Measurements from ENCODE around the gene FRMPD4.

FRMPD4 gene

DNA sequence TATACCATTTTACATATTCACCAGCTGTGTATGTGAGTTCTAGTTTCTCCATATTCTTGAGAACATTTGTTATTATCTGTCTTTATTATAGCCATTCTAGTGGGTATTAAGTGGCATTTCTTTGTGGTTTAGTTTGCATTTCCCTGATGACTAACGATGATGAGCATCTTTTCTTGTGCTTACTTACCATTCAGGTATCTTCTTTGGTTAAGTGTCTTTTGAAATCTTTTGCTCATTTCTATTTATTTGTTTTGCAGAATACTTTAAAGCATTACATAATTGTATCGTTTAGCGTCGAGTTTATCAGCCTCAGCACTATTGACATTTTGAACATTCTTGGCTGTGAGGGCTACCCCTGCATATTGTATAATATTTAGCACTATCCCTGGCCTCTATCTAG lies 85.4 kb downstream of the FRMPD4 start:
- no peak for DNase-seq

DNA sequence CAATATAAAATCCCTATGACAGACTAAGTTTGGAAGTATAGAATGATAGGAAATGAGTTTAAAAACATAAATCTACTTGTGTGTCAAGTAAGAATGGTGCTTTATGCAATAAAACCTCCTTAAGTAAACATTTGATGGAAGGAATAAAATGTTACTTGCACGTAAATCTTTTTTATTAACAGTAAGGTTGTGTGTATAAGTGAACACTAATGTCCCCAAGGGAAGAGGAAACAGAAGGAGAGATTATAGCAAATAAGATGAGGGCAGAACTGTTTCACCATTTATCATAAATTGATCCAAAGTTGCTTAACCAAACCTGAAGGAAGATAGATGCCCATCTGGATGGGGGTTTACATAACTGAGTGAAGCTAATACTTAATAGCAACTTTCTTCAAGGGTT lies 86.8 kb downstream of the FRMPD4 start:
- DNase-seq, result no peak

DNA sequence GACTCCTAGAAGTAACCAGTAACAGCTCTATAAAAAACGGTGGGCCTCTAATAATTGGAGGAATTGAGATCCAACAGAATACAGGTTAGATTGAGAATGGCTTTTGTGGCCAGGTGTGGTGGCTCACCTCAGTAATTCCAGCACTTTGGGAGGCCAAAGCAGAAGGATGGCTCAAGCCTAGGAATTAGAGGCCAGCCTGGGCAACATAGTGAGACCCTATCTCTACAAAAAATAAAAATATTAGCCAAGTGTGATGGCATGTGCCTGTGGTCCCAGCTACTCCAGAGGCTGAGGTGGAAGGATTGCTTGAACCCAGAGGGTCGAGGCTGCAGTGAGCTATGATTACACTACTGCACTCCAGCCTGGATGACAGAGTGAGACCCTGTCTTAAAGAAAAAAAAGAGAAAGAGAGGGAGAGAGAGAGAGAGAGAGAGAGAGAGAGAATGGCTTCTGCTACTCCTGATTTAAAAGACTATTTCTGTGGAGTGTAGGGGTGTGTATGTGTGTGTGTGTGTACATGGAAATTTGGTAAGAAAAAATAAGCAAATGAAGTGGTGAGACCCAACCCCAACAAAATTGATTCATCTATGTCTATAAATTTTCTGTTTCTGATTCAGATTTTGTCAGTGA lies 89.3 kb downstream of the FRMPD4 start:
- DNase-seq, result no peak

DNA sequence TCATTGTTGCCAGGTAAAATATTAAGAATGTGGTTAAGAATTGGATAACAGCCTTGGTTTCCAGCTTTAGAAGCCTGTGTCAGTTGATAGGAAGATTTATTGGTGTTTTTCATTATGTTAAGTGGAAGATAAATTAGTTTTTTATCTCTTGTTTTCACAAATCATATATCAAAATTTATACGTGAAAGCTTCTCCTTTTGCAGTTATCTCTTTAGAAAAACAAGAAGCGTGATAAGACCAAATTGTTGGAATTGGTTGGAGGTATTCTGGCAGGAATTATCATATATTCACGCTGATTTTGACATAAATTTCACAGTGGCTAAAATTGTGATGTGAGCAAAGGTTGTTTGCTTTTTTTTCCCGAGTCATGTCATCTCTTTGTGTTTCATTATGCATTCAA lies 90.6 kb downstream of the FRMPD4 start:
- no peak for DNase-seq

DNA sequence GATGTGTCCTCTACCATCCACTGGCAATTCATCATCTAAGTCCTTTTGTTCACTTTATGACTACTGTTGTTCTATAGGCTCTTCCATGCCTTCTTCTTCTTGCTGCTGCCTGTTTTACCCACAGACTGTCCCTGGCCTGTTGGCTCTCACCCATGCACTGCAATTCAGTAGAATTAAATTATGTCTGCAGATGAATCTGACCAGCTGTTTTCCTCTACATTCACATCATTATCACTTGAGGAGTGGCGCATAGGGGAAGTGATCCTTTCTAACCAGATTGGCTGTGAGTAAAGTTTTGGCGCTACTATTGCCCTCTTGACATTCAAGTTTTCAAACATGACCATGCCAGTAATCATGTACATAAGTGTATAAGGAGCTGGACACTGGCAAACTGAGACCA lies 91.7 kb downstream of the FRMPD4 start:
- DNase-seq, result no peak

DNA sequence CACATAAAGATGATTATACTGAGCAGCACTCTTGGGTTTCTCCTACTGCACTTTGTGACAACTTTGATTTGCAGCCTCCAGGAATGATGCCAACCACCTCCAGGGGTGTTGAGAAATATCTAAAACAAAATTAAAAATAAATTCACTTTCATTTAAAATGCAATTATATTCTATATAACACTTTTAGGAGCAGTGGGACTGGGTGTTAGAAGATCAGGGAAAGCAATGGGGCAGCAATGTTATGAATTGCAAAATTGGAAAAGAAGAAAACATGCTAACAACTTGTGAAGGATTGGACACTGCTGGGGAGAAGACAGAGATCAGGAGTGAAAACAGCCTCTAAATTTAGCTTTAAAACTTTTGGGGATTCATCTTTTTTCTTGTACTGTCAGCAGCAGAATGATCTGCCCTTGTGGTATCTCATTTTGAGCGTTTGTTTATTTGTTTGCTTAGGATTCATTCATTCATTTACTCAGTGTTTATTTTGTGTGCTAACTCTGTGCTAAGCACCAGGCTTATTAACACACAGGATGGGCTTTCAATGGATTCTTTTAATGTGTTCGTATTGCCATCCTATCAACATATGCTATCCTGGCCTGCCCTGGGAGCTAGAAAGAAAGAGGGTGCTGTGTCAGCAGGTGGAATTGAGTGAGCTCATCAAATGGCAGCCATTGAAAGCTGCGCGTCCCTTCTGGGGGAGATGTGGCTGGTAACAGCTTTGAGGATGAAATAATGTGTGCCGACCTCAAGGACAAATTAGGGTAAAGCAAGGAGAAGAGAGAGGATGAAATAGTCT lies 96.5 kb downstream of the FRMPD4 start:
- DNase-seq, result no peak

DNA sequence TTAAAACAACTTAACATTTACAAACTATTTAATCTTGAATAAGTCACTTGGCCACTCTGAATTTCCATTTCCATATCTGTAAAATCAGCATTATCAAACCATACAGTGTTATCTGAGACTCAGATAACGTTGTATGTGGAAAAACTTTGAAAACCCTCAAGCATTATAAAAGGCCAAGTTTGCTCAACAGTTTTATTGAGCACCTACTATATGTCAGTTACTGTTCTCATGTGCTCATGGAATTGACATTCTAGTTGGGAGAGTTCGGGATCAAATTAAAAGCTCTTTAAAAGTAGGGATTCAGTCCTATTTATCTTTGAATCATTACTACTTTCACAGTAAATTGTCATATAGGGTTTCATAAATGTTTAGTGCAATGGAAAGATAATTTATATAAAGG lies 97.9 kb downstream of the FRMPD4 start:
- no peak for DNase-seq

DNA sequence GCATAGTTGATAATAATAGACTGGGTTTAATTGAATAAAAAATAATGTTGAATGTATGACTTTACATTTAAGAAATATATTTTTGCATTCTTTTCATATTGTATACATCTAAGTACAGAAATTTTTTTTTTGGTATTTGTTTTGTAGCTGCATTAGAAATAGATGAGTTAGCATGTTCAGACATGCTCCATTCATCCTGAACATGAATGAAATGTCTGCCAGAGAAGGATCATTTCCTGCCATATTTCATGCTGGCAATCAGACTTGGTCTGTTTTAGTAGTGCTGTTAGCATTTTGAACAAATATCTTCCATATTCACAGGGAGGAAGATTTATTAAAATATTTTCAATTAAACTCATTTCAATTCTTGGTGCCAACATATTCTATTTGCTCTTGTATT lies 98.9 kb downstream of the FRMPD4 start:
- DNase-seq, result no peak

DNA sequence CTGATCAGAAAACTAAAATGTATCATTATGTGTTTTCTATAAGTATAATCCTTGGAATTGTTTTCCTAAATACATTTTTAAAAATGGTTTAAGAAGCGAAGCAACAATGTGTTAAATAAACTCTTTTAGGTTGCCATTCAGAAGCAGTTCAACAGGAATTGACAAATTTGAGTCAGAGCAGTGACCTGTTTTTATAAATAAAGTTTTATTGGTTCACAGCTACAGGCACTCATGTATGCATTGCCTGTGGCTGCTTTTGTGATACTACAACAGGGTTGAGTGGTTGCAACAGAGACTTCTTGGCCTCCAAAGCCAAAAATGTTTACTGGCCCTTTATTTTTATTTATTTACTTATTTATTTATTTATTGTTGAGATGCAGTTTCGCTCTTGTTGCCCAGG lies 99.5 kb downstream of the FRMPD4 start:
- no peak for DNase-seq

DNA sequence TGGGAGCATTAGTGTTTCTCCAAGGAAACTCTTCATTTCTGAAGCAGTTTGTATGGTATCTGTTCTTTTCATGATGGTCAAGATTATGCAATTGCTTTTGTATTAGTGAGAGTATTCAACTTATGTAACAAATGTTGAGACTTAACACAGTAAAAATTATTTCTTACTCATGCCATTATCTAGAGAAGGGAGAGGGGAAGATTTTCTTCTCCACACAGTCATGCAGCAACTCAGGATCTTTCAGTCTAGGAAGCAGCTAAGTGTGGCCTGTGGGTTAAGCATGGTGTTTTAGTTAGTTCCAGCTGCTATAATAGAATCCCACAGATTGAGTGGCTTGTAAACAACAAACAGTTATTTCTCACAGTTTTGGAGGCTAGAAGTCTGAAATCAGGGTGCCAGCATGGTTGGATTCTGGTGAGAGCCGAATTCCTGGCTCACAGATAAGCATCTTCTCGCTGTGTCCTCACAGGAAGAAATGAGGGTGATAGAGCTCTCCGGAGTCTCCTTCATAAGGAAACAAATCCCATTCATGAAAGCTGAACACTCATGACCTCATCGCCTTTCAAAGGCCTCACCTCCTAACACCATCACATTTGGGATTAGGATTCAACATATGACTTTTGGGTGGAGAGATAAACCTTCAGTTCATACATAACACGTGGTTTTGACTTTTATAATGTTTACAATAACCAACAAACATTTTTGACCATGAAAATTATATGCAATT lies 101.2 kb downstream of the FRMPD4 start:
- DNase-seq, result no peak

DNA sequence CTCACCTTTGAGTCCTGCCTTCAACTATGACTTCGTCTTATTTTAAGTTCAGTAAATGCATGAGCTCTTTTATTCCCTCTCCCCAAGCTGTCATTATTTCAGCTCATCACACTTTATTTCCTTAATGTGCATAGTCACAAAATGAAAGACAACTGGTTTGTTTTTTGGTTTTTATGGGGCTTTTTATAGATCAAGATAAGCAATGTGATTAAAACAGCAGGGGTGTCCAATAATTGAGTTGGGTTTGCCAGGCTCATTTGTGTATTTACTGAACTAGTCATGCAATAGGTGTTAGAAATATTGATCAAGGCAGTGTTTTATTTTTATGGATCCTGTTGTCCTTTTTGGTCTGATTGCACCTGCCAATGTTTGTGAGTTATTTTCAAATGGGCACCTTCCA lies 102.2 kb downstream of the FRMPD4 start:
- peak; percentile 16 for DNase-seq

DNA sequence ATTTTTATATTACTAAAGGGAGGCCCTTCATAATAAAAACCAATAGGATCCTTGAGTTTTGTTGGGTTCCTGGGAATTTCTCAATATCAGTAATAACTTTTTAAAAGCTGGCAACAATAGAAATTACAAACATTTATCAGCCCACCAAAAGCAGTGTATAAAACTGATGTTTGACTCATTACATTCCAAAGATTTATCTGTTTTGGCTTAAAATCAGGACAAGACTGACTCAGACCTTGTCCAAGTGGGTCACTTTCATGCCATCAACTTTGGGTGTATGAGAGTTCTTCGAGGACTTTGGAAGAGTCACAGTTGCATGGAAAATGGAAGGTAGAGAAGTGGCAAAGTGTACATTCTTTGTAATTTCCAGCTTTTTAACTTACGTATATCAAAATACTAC lies 102.8 kb downstream of the FRMPD4 start:
- DNase-seq, result no peak

DNA sequence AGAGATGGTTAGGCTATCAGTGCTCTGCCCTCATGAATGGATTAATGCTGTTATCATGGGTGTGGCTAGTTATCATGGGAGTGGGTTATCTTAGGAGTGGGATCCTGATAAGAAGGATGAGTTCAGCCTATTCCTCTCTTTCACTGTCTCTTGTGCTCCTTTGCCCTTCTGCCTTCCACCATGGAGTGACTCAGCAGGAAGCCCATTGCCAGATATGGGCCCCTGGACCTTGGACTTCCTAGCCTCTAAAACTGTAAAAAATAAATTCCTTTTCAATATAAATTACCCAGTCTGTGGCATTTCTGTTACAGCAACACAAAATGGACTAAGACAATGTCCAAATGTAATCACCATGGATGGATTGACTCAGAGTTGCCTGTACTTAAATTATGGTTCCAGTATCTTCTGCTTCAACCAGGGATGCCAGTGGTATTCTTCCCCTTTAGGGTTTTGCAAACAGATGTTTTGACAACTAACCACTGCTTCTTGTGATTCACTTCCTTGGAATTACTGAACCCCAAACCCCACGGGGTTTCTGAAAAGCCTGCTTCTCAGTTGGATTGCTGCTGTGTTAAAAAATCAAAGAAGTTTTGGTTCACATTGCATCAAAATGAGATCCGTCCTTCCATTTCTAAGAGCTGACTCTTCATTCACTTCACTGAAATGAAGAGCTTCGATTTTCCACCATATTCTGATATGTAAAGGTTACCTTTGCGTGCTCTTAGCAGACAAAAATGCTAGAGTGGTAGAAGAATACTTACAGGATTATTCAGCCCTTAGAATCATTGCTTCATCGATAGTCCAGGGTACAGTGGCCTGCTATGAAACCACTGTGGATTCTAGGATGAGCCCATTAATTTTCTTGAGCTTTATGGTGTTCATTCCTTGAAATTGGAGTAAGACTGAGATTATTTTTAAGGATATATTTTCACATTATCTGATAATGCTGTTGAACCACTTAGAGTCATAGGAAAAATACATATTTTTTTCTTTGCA lies 107.7 kb downstream of the FRMPD4 start:
- DNase-seq, result no peak

DNA sequence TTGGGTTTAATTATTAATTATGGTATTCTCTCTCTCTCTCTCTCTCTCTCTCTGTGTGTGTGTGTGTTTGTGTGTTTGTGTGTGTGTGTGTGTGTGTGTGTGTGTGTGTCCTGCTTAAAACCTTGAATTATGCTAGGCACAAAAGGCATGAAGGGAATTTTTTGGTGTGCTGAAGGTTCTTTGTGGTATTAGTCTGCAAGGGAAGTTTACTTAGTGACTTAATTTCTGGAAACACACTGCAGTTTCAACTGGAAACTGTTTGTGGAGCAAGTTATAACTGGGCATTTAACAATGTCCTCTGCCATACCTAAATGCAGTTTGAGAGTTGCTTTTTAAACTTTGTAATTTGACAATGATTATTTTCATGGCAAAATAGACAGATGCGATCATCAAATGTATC lies 111.7 kb downstream of the FRMPD4 start:
- DNase-seq, result no peak

DNA sequence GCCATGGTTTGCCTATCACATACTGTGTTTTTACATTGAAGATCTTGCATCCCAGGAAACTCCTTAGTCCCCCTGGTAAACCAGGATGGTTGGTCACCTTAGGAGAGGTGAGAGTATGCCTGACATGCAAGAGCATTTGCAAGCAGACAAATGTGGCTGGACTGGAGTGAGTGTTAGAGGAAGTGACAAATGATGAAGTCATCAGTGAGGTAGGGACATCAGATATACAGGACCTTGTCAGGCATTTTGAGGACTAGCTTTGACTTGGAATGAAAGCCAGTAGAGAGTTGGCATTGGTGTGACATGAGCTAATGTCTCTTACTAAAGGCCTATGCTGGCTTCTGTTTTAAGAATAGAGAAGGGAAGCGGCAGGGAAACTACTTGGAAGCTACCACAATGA lies 124.9 kb downstream of the FRMPD4 start:
- no peak for DNase-seq

DNA sequence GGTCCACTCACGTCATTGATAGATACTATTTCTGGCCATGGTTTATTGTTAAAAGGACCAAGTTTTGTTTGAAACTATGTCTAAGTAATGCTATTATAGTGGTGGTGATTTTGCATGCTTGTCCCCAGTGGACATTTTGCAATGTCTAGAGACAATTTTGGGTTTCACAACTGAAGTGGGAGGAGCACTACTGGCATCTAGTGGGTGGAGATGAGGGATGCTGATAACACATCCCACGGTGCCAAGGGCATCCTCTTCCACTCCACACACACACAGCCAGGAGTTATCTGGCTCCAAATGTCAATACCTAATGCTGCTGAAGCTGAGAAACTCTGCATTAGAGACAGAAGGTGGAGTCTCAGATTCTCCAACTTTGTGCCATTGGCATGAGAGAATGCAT lies 131.2 kb downstream of the FRMPD4 start:
- DNase-seq, result no peak

DNA sequence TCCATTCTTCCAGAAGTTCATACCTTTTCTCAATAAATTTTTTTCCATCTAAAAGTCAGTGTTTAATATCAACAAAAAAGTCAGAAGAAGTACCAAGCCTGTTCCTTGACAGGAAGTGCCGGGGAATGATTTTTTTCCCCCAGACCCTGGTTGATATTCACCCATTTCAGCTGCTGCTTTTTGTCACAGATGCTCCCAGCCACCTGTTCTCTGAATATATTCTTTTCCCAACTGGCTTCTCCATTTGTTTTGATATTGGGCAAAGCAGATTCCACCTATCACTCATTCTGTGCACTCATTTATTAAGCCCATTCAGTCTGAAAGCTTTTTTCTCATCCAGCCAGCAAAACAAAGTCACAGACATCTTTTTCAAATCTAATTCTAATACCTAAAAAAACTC lies 139.9 kb downstream of the FRMPD4 start:
- no peak for DNase-seq

DNA sequence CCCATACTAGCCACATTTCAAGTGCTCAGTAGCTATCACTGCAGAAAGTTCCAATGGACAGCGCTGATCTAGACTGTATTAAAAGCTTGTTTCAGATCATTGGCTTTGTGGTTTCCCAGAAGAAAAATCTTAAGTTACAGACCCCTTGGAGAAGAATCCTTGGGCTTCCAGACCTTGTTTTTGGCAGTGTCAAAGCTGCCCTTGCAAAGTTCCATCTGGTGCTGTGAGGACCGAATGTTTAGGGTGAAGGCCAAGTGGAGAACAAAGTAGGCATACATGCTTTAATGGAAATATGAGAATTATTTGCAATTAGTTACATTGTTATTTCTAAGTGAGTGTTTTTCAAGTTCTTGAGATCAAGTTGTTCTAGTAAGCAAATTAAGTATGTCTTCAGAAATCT lies 144.7 kb downstream of the FRMPD4 start:
- DNase-seq, result no peak

DNA sequence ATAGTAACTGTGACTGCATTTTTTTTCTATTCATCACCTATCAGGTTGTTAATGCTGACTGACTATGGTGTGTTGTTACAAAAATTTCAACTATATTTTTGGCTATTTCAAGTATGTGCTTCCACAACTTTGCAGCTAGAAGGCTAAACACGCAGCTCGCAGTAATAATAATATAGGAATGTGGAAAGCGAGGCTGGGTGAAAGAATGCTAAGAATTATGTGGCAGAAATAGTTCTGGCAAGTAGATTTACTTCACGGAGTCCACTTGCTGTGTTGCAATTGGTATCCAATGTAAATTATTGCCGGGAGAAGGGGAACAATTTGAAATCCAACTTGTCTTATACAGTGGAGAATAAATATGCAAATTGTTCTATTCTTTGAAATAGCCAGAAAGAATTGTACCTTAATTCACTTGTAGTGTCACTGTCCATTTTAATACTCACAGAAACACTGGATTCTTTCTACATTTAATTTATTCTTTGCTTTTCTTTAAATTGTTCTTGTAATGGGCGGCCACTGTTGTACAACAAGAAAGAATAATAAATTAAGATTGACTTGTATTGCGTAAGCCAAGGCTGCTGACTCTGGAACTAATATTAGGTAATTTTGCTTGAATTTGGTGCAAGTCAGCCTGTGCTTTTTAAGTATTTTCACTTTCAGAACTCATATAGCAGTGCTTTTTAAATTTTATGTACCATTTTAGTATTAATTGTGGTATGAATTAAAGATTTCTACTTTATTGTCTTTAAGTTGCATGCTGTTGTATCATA lies 154.9 kb downstream of the FRMPD4 start:
- DNase-seq, result no peak

DNA sequence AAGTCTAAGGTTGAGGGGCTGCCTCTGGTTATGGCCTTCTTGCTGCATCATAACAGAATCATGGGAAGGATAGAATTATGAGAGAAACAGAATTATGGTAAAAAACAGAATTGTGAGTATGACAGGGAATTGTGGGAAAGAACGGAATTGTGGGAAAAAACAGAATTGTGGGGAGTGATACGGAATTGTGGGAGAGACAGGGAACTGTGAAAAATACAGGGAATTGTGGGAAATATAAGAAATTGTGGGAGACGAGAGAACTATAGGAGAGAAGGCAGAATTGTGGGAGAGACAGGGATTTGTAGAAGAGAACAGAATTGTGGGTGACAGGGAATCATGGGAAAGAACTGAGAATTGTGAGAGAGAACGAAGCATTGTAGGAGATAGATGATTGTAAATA lies 159.1 kb downstream of the FRMPD4 start:
- no peak for DNase-seq

DNA sequence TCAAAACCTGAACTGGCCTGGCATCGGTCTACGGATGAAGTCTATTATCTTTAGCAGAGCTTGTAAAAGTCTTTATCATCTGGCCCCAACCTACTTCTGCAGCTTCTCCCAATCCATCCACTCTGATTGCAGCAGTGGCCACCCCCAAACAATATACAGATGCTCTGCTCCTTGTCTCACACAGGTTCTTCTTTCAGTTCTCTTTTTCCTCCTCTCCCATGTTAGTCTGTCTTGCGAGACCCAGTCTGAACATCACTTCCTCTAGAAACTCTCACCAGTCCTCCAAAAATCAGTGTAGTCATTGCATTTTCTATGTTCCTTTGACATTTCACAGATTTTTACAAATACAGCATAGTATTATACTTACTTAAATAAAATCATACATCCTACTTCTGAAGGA lies 163.0 kb downstream of the FRMPD4 start:
- DNase-seq, result no peak

DNA sequence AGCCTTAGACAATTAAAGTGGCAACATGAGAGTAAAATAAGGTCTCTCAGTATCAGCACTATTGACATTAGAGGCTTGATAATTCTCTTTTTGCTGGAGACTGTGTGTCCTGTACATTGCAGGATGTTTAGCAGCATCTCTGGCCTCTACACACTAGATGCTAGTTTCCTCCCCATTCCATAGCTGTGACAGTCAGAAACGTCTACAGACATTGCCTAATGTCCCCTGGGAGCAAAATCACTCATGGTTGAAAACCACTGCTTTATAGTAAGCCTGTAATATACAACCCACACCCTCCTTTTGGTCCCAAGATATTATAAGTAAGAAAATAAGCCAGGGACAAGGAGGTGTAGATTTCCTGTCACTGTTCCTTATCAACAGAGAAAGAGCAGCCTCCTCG lies 166.0 kb downstream of the FRMPD4 start:
- no peak for DNase-seq

Measured in NCI-H1092 (cell line).